ENCODE results near the gene ZDHHC8. TPM values are rescaled to one million over a fixed set of nuclear protein-coding genes. Genes with fewer than 3 reads are reported as not detected.

ZDHHC8 gene, protein sequence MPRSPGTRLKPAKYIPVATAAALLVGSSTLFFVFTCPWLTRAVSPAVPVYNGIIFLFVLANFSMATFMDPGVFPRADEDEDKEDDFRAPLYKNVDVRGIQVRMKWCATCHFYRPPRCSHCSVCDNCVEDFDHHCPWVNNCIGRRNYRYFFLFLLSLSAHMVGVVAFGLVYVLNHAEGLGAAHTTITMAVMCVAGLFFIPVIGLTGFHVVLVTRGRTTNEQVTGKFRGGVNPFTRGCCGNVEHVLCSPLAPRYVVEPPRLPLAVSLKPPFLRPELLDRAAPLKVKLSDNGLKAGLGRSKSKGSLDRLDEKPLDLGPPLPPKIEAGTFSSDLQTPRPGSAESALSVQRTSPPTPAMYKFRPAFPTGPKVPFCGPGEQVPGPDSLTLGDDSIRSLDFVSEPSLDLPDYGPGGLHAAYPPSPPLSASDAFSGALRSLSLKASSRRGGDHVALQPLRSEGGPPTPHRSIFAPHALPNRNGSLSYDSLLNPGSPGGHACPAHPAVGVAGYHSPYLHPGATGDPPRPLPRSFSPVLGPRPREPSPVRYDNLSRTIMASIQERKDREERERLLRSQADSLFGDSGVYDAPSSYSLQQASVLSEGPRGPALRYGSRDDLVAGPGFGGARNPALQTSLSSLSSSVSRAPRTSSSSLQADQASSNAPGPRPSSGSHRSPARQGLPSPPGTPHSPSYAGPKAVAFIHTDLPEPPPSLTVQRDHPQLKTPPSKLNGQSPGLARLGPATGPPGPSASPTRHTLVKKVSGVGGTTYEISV
- total RNA-seq, result 5.5 and 6.2 TPM in 2 replicates

DNA sequence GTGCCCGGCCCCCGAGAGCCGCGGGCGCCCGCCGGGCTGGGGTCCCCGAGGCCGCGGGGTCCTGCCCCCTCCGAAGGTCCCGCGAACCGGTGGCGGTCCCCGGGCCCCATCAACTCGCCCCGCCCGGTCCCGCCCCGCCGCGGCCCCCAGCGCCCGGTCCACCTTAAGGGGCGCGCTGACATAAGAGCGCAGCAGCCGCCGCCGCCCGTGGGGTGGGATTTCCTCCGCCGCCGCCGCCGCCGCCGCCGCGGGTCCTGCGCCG is at the start of gene ZDHHC8:
Gene ZDHHC8, plus strand, starts transcription at position 208 of the 262 bp plus-strand sequence. CDS start 144 bp downstream, outside the sequence.

DNA sequence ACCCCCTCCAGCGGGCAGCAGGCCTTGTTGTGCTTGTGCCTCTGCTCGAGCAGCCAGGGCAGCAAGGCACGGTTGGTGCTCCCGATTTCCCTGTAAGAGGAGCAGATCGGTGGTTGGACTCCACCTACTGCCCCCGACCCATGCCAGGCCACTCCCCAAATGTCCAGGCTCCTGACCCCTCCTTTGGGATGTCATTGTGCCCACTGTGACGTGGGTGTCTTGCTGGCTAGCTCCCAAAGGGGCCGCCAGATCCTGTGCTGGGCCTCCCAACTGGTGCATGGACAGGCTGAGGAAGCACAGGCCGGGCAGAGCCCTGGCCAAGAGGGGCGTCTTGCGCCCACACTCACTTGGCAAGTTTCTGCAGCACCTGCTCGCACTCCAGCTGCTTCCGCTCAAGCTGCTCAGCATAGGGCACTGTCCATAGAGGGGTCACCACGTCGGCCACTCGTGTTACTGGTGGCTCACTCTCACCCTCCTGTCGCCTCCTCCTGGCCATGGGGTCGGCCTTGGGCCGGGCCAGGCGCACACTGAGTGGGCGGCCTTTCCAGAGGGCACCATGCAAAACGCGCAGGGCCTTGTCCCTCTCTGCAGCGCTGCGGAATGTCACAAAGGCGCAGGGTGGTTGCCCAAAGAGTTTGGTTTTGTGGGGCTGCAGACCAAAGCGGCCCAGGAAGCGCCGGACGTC is 15.8 kb upstream of the ZDHHC8 start, which contains the start of gene RANBP1:
Gene RANBP1, plus strand, starts transcription at position 414 of the 685 bp plus-strand sequence. Its CDS starts 81 bp downstream, at position 495.

DNA sequence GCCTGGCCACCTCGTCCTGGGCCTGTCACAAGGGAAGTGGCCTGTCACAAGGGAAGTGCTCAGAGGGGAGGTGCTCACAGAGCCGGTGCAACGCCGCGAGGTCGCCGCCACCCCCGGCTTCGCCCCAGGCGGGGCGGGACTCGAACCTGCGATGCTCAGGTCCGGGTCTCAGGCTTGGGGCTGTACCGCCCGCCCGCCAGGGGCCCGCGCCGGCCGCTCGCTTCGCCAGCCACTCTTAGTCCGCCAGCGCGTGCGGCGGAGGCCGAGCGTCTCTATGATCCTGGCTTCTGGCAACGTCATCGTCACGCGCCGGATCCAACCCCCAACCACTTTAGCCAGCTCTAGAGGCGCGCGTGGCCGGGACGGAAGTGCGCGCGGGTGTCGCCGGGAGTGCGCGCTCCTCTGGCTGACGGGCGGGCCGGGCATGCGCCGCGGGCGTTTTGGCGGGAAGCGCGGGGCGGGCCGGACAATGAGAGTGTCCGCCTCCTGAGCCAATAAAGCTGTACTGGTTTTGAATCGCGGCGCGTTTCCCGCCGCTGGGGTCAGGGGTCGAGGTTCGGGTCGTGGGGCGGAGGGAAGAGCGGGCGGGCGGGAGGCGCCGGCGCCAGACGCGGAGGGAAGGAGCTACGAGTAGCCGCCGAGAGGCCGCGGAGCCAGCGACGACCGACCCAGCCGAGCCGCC is 14.5 kb upstream of the ZDHHC8 start, which contains the start of gene TRMT2A:
Gene TRMT2A, minus strand, starts transcription at position 276 of the 682 bp plus-strand sequence. CDS start 320 bp downstream, outside the sequence.

DNA sequence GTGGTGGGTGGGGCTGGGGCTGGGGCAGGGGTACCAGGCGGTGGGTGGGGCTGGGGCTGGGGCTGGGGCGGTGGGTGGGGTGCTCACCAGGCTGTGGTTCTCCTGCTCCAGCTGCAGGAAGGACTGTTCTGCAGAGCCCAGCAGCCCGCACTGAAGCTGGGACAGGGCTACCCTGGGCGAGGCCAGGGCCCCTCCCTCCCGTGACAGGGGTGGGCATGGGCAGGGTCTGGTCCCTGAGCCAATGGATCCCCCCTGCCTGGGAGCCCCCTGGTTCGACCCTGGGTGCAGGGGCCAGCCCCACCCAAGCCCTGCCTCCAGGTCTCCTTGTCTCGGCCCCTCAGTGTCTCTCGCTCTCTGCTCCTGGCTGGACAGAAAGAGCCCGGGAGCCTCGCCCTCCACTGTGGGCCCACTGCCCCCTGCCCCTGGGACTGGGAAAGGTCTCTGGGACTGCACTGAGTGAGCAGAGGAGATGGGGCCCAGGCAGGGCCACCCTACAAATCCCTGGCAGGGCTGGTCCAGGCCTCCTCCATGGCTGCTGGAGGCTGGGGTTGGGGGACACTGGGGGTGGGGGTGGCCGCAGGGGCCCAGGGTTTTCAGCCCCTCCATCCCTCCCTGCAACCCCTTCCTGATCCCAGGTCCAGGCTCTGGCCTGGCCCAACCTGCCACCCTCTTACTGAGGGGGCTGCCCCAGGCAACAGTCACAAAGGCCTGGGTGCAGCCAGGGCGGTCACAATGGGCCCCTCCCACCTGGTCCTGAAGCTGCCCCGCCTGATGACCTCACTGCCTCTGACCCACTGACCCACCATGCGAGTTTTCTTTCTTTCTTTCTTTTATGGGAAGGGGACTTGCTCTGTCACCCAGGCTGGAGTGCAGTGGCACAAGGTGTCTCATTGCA is 19.0 kb downstream of the ZDHHC8 start, which contains the start of gene CCDC188:
Gene CCDC188, minus strand, starts transcription at position 675 of the 895 bp plus-strand sequence. Its CDS starts 69 bp downstream, at position 606.

Other genes starting within 250 kb of the ZDHHC8 start
- 242 and 256 TPM in 2 replicates for gene COMT, start 190.0 kb upstream of the ZDHHC8 start, total RNA-seq
- gene TXNRD2, start 190.0 kb upstream of the ZDHHC8 start, total RNA-seq, result 220 and 237 TPM in 2 replicates
- gene ARVCF, start 115.0 kb upstream of the ZDHHC8 start, total RNA-seq, result 59.1 and 103 TPM in 2 replicates
- 43.2 and 54.6 TPM in 2 replicates for gene TANGO2, start 110.7 kb upstream of the ZDHHC8 start, total RNA-seq
- 24.8 and 26.0 TPM in 2 replicates for gene DGCR8, start 51.6 kb upstream of the ZDHHC8 start, total RNA-seq
- 276 and 841 TPM in 2 replicates for gene RANBP1, start 15.7 kb upstream of the ZDHHC8 start, total RNA-seq
- 42.2 and 45.1 TPM in 2 replicates for gene TRMT2A, start 14.6 kb upstream of the ZDHHC8 start, total RNA-seq
- gene CCDC188, start 19.3 kb downstream of the ZDHHC8 start, total RNA-seq, result 0.97 and 3.3 TPM in 2 replicates
- 0.61 and 0.65 TPM in 2 replicates for gene RTN4R, start 136.5 kb downstream of the ZDHHC8 start, total RNA-seq
- gene DGCR6L, start 188.3 kb downstream of the ZDHHC8 start, total RNA-seq, result 54.4 and 57.8 TPM in 2 replicates